GM21786 (cell line): ENCODE data around the gene ABCA2.

Source experiments
- ATAC-seq: cut with Tn5 transposase; IDR thresholded peaks from one replicate; pipeline ENCODE4 v1.9.1; 2021; ENCODE audit not compliant: unreplicated experiment

The ABCA2 gene

GRCh38 chr9:137000177-137000930, 27.7 kb downstream of the ABCA2 start:
- ATAC-seq = peak; percentile 72

GRCh38 chr9:136997830-136998234, 30.2 kb downstream of the ABCA2 start:
- ATAC-seq = no peak

- no peak for ATAC-seq
These were observed 30.7 kb downstream of the ABCA2 start for GRCh38 chr9:136997371-136997770.

- ATAC-seq = no peak
These were observed 31.4 kb downstream of the ABCA2 start, which contains the start of gene CLIC3 for GRCh38 chr9:136996361-136997292. CLIC3 (minus strand) TSS chr9:136996568; CDS start chr9:136996543, 25 bp downstream.

GRCh38 chr9:136995772-136996311, 32.2 kb downstream of the ABCA2 start:
- ATAC-seq = no peak

- no peak for ATAC-seq
These were observed 32.7 kb downstream of the ABCA2 start for GRCh38 chr9:136995362-136995761.

GRCh38 chr9:136994888-136995230, 33.2 kb downstream of the ABCA2 start:
- ATAC-seq = no peak

- no peak for ATAC-seq
These were observed 33.7 kb downstream of the ABCA2 start for GRCh38 chr9:136994180-136994887.

- no peak for ATAC-seq
These were observed 35.1 kb downstream of the ABCA2 start for GRCh38 chr9:136992819-136993369.

- peak; percentile 67 for ATAC-seq
These were observed 35.8 kb downstream of the ABCA2 start, which contains the start of gene PAXX for GRCh38 chr9:136991993-136992818. PAXX (plus strand) TSS chr9:136992422; CDS start chr9:136992444, 22 bp downstream.

GRCh38 chr9:136990242-136990911, 37.7 kb downstream of the ABCA2 start:
- ATAC-seq = no peak

- ATAC-seq = no peak
These were observed 39.2 kb downstream of the ABCA2 start for GRCh38 chr9:136988872-136989271.

GRCh38 chr9:136985853-136986252, 42.2 kb downstream of the ABCA2 start:
- ATAC-seq = no peak

GRCh38 chr9:136985027-136985602, 42.9 kb downstream of the ABCA2 start:
- no peak for ATAC-seq

- ATAC-seq = no peak
These were observed 43.5 kb downstream of the ABCA2 start for GRCh38 chr9:136984464-136985026.

- ATAC-seq = no peak
These were observed 44.3 kb downstream of the ABCA2 start for GRCh38 chr9:136983656-136984314.

GRCh38 chr9:136983167-136983566, 44.9 kb downstream of the ABCA2 start:
- ATAC-seq = no peak
